CD4-positive, alpha-beta T cell treated with Interleukin-15 for 4 hours (primary cell): ENCODE measurements around the gene EEF1B2.
"Not testable (repeated sequence)": the region's sequence is repeated elsewhere in the genome, so short reads cannot be mapped to it uniquely, and the experiment has no call there.

Source experiments
- DNase-seq: peaks from one replicate; pipeline ENCODE4 v3.0.0-alpha.2; 2020; ENCODE audit warnings: low spot score

Gene EEF1B2

DNA sequence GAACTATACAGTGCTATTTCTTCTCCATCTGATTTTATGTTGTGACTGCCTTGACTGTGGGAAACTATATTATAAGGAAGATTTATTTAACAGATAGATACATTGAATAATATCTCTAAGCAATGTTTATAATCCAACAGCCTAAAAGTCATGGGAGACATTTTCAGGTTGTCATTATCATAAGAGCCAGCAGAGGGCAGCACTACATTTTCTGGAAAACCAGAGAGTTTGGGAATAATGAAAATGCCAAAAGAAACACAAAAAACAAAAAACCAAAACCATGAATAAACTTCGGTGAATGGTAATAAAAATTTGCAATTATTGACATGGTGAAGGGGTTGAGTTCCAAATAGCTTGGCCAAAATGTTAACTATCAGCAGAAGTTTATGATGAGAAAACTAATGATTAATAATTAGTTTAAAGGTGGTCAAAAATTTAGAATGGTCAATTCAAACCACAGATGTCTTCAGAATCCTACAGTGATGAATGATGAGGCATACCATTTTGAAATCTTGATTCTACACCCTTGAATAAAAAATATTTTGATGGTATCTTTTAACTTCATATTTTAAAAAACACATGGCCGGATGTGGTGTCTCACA, 4.7 kb downstream of the EEF1B2 start:
- peak; percentile 48 for DNase-seq

DNA sequence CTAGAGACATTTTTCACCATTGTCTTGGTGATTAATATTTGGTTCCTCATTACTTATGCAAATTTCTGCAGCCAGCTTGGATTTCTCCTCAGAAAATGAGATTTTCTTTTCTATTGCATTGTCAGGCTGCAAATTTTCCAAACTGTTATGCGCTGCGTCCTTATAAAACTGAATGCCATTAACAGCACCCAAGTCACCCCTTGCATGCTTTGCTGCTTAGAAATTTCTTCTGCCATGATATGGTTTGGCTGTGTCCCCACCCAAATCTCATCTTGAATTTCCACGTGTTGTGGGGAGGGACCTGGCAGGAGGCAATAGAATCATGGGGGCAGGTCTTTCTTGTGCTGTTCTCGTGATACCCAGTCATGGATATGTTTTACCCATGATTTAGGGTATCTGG, 8.5 kb downstream of the EEF1B2 start:
- DNase-seq = not testable (repeated sequence)

DNA sequence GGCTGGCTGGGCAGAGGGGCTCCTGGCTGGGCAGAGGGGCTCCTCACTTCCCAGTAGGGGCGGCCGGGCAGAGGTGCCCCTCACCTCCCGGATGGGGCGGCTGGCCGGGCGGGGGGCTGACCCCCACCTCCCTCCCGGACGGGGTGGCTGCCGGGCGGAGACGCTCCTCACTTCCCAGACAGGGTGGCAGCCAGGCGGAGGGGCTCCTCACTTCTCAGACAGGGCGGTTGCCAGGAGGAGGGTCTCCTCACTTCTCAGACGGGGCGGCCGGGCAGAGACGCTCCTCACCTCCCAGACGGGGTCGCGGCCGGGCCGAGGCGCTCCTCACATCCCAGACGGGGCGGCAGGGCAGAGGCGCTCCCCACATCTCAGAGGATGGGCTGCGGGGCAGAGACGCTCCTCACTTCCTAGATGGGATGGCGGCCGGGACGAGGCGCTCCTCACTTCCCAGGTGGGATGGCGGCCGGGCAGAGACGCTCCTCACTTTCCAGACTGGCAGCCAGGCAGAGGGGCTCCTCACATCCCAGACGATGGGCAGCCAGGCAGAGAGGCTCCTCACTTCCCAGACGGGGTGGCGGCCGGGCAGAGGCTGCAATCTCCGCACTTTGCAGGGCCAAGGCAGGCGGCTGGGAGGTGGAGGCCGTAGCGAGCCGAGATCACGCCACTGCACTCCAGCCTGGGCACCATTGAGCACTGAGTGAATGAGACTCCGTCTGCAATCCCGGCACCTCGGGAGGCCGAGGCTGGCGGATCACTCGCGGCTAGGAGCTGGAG, 12.1 kb downstream of the EEF1B2 start:
- not testable (repeated sequence) for DNase-seq

DNA sequence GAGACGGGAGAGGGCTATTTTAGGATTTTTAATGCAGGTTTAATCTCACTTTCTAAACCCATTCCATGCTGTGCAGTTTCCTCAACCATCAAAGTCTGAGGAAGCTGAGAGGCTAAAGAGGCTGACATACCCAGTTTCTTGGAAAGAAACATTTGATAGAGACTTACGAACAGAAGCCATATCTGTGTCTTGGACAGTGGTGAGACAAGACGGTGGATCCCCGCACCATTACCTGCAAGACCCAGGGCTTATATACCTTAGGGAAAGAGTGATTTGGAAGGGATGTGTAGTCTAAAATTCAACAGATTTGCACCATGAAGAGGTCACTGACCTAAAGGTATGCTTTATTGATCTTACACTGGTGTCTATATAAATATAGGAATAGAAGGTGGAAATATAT, 13.5 kb downstream of the EEF1B2 start:
- no peak for DNase-seq

DNA sequence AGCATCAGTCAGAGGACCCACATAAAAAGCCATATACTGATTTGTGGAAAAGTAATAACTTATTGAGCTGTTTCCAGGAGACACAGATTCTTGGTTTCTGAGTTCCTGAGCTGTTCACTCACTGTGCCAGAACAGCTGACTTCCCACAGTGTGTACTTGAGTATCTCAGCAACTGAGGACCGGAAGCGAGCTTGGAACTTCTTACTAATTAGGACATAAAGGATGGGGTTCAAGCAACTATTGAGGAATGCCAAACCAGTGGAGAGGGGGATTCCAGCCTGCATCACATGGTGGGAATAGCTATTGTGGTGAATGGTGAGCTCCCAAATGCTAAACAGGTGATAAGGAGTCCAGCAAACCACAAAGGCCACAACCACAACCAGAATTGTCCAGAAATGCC, 16.4 kb downstream of the EEF1B2 start:
- no peak for DNase-seq

DNA sequence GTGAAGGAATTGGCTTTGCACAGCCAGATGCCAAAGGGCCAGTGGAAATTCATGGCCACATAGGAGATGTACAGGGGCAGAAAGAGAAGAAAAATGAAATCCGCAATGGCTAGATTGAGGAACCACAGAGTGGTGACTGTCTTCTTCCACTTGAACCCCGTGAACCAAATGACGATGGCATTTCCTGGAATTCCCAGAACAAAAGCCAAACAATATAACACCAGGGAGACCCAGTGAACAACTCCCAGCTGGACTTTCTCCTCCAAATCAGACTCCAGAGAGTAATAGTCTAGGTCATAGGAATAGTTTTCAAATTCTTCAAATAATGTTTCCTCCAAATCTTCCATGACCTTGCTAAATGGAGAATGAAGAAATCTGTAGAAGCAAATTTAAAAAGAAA, 17.2 kb downstream of the EEF1B2 start:
- DNase-seq = no peak

DNA sequence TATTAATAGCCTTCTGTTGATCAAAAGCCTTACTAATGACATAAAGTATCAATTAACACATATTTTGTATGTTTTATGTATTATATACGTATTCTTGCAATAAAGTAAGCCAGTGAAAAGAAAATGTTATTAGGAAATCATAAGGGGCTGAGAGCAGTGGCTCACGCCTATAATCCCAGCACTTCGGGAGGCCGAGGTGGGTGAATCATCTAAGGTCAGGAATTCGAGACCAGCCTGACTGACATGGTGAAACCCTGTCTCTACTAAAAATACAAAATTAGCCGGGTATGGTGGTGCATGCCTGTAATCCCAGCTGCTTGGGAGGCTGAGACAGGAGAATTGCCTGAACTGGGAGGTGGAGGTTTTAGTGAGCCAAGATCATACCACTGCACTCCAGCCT, 21.8 kb downstream of the EEF1B2 start:
- not testable (repeated sequence) for DNase-seq

DNA sequence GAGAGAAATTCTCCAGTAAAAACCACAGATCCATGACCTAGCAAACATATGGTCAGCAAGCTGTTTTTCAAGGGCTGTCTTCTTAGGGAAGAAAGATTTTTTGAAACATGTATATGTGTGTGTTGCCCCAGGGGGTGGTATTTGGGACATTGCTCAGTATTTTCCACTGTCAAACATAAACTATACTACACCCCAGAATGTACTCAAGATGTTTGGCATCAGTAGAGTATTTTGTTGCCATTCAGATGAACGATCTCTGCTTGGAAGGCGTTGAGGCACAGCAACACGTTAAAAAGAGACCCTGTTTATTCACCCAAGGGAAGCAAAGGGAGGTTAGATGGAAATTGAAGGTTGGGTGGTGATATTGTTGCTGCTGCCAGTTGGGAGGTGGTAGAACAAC, 30.0 kb downstream of the EEF1B2 start:
- no peak for DNase-seq

DNA sequence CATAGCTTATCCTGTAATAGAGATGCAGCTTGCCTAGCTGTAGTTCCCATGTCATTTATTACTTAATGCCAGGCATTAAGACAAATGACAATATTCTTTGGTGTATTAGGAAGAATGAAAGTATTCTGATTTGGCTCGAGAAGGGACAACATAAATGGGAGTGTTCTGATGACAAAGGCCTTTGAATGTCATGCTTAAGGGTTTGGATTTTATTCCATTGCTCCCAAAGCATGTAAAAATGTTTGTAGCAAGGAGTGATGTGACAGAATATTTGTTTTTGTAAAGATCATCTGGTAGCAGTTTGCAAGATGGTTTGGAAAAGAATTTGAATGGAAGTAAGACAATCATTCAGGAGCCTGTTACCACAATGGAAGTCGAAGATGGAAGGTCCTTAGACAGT, 30.4 kb downstream of the EEF1B2 start:
- DNase-seq = no peak

DNA sequence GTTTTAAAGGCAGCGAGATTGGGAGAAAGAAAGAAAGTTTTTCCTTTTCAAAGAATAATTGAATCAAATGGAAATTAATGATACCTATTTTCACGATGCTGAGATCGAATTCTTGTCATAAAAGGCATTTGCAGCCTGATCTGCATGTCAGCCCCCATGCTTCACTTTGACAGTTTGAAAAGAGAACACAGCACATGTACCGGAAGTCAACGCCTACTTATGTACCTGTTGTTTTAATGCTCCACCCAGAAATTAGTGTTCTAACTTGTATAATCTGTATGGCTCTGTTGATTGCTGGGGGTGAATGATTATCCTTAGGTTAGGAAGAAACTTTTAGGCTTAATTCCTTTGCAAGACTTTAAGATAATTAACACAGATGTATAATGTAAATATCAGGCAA, 31.0 kb downstream of the EEF1B2 start:
- DNase-seq = no peak

DNA sequence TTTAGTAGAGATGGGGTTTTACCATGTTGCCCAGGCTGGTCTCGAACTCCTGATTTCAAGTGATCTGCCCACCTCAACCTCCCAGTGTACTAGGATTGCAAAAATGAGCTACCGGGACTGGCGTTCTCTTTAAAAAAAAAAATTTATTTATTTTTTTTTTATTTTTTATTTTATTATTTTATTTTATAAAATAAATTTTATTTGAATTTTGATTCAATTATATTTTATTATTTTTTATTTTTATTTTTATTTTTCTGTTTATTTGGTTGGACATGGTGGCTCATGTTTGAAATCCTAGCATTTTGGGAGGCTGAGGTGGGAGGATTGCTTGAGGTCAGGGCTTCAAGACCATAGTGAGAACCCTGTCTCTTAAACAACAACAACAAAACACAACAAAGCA, 32.5 kb downstream of the EEF1B2 start:
- DNase-seq = no peak

DNA sequence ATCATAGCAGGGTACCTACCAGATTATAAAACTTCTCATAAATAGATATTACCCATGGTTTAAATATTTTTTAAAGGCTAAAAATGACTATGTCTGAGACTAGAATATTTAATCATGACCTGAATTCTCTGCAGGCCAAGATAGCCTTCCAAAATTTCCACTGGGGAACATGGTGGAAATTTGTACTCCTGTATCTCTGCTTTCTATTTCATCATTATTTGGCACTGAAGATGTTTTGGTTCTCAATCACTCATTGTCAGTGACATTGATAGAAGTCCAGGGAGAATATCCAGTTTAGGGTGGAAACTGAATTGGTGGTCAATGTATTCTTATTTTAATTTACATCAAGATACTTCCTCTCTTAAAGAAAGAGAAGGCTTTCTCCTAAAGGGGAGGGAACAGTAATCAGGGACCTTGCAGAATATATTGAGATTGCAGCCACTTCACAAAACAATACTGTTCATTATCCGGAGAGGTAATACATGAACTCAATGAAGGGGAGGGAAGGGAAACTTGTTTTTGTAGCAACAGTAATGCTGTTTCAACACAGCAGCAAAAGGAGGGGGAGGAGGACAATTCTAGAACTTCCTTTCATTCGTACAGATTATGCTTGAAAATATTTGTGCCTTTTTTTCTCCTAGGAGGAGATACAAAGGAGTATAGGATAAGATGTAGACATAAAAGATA, 34.1 kb downstream of the EEF1B2 start:
- no peak for DNase-seq

DNA sequence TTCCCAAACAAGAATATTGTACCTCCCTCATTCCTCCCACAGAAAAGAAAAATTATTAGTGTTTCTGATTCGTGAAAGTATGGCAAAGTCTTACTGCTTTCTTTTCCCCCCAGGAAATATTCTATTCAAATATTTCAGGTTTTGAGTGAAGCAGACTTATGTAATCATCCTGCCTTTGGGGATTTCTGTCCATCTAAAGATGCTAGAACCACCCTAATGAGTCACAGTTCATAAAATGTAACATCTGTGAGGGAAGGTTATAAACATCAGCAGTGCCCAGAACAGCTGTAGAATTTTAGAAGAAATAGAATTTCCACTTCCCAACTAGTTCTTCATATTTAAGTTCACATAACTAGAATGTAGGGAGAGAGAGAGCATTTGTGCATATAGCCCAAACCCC, 39.0 kb downstream of the EEF1B2 start:
- no peak for DNase-seq

DNA sequence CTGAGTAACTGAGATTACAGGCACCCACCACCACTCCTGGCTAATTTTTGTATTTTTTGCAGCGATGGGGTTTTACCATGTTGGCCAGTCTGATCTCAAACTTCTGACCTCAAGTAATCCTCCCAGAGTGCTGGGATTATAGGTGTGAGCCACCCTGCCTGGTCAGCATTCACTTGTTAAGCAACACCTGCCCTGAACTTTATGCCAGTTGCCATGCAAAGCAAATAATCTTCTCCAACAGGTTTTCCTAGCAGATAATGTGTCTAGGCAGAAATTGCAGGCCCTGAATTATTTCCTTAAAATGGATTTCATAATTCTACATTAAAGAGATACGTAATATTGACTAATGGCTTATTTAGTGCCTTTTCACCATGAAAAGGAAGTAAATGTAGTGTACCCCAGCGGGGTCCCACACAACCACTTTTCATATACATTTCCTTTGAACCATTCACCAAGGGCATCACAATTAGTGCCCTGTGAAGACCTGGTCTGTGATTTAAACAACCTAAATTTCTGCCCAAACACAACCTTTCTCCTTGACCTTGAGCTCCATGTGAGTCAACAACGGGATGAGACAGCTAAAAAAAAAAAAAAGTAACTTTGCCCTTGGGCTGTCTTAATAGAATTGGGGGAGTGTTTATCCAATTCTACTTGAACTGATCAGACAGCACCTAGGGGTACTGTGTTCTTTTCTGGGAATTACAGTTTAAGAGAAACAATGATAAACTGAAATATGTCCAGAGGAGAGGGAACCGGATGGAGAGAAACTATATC, 41.6 kb downstream of the EEF1B2 start:
- no peak for DNase-seq

DNA sequence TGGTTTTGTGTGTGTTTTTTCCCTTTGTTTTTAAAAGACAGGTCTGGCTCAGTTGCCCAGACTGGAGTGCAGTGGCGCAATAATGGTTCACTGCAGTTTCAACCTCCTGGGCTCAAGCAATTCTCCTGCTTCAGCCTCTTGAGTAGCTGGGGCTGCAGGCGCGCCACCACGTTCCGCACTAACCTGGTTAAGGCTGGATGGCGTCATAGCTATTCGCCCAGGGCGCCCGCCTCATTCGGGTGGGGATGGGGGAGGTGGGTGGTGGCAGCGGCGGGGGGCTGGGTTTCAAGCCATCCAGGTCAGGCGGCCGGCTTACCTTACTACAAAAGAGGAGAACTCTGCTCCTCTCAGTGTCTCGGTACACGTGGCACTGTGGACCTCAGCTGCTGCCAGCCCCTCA, 42.8 kb downstream of the EEF1B2 start:
- no peak for DNase-seq

DNA sequence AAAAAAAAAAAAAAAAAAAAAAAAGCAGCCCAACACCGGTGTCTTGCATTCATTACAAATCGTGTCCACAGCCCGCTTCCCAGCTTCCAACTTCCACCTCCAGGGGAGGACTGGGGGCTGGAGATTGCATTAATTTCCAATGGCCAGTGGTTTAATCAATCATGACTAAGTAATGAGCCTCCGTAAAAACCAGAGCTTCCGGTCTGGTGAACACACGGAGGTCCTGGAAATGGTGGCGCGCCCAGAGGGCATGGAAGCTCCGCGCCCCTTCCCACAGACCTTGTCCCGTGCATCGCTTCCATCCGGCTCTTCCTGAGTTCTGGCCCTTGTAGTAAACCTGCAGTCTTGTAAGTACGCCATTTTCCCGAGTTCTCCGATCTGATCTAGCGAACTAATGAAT, 43.6 kb downstream of the EEF1B2 start:
- no peak for DNase-seq

DNA sequence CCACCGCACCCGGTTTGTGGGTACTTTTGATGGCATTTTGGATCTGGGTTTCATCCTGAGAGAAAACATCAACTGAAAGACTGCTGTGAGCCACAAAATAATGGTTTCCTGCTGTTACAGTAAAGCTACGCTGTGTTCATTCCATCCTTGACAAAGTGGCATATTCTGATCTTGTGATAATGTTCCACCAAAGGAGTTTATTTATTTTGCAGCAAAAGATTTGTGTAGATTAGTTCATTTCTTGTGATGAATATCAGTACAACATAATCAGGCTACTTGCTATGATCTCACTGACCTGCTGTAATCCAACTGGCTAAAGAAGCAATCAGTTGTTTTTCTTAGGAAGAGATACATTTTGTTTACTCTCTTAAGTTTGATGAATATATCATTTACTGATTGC, 45.0 kb downstream of the EEF1B2 start:
- DNase-seq = no peak

DNA sequence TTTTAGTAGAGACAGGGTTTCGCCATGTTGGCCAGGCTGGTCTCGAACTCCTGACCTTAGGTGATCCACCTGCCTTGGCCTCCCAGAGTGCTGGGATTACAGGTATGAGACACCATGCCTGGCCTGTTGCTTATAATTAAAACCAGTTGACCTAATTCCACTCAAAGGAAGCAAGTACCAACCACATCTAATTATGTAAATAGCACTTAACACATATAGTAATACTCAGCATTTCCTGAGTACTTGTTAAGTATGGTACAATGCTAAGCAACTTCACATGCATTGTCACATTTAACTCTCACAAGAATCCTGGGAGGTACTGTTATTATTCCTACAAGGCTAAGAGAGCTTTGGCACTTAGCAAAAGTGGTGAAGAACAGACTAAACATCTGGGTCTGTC, 47.6 kb downstream of the EEF1B2 start:
- not testable (repeated sequence) for DNase-seq

DNA sequence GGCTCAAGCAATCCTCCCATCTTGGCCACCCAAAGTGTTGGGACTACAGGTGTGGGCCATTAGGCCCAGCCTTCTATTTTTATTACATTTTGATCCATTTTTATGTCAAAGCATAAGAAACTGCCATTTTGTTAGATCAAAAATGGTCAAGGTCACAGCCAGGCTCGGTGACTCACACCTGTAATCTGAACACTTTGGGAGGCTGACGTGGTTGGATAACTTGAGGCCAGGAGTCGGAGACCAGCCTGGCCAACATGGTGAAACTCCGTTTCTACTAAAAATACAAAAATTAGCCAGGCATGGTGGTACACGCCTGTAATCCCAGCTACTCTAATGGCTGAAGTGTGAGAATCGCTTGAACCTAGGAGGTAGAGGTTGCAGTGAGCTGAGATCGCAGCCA, 49.2 kb downstream of the EEF1B2 start:
- DNase-seq = no peak

DNA sequence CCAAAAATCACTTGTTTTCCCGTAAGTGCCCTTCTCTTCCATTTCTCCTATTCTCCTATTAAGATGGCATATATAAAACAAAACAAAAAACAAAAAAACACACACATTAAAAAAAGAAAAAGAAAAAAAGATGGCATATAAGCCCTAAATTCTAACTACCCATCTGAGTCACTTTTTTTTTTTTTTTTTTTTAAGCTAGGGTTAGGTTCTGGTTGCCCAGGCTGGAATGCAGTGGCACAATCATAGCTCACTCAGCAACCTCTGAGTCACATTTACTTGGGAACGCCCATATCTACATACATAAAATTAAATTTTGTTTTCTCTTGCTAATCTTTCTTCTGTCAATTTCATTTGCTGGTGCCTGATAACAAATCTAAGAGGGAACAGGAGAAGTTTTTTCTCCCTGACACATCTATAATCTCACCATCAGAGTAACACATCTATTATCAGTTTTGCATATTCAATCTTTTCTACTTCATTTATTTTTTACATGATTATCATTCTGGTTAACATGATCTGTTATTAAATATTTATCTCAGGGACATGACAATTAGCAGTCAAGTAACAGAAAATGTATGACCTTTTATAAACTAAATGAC, 52.1 kb downstream of the EEF1B2 start:
- DNase-seq = no peak
